H1 (cell line): ENCODE data around the gene BORCS6. TPM values are rescaled to one million over a fixed set of nuclear protein-coding genes. Genes with fewer than 3 reads are reported as not detected.

ENCODE experiments used
- BACH1 ChIP-seq: IDR thresholded peaks from 2 replicates; pipeline ENCODE4 v1.6.1; 2012; ENCODE audit warnings: low read length, improper control_type of control experiment
- FOSL1 ChIP-seq: IDR thresholded peaks from 2 replicates; pipeline ENCODE4 v1.6.1; 2011; ENCODE audit warnings: mild to moderate bottlenecking, low read depth, low read length, moderate library complexity; ENCODE audit not compliant: insufficient read depth
- POU5F1 ChIP-seq: IDR thresholded peaks from 2 replicates; pipeline ENCODE4 v1.6.1; 2011; ENCODE audit warnings: low read depth, mild to moderate bottlenecking, low read length, moderate library complexity
- SRF ChIP-seq: IDR thresholded peaks from 2 replicates; pipeline ENCODE4 v1.6.1; 2011; ENCODE audit warnings: mild to moderate bottlenecking, low read depth, low read length, moderate library complexity
- polyA plus RNA-seq, 7 experiments: library from polyadenylated mRNA; depleted of rRNA in 3 of 7; stranded (reverse) in 5 of 7; unstranded in 2 of 7; fragments of >200 nt in 5 of 7; fragments of 200-250 nt in 2 of 7; gene quantifications; 1 replicate in 5 of 7; 2 replicates in 1 of 7; 4 replicates in 1 of 7; pipeline versions ENCODE4 v1.2.1 to v1.2.3, GENCODE V29; 2011 to 2013; ENCODE audit warnings: missing spikeins in 2 of 7, mixed read lengths in 2 of 7
- total RNA-seq: library from RNA; stranded (reverse); fragmentation: NEBNext Ultra II Directional; extraction: Animal tissue kit (Norgen Biotek cat#: 25700); gene quantifications from 2 replicates; pipeline ENCODE4 v1.2.1, GENCODE V29; 2021

Gene BORCS6
- total and polyA plus RNA-seq, 2 of the 8 experiments (the other 6 are each of a cell fraction or from before 2014, with no cell fraction given), result 3.3 to 3.6 TPM

GRCh38 chr17:8176197-8176940, 13.6 kb downstream of the BORCS6 start, which contains the start of gene TMEM107 (continued):
- TF ChIP-seq POU5F1, result no peak
- TF ChIP-seq FOSL1, result no peak
- TF ChIP-seq BACH1, result no peak
- TF ChIP-seq SRF, result no peak
